Astrocyte (in vitro differentiated cells and primary cell): Measurements from ENCODE around the gene CELF2.

ENCODE experiments used
- EZH2 ChIP-seq: IDR thresholded peaks from 2 replicates; pipeline ENCODE4 v1.6.1; 2012; ENCODE audit warnings: mild to moderate bottlenecking, low read length, inconsistent platforms; ENCODE audit not compliant: insufficient read depth
- TF ChIP-seq, protein P1 (sequence below): IDR thresholded peaks from 2 replicates; pipeline ENCODE4 v1.5.1; 2011; ENCODE audit warnings: low read depth, mild to moderate bottlenecking, inconsistent platforms, low read length, moderate library complexity; ENCODE audit not compliant: insufficient read depth

- TF ChIP-seq, protein P1, sequence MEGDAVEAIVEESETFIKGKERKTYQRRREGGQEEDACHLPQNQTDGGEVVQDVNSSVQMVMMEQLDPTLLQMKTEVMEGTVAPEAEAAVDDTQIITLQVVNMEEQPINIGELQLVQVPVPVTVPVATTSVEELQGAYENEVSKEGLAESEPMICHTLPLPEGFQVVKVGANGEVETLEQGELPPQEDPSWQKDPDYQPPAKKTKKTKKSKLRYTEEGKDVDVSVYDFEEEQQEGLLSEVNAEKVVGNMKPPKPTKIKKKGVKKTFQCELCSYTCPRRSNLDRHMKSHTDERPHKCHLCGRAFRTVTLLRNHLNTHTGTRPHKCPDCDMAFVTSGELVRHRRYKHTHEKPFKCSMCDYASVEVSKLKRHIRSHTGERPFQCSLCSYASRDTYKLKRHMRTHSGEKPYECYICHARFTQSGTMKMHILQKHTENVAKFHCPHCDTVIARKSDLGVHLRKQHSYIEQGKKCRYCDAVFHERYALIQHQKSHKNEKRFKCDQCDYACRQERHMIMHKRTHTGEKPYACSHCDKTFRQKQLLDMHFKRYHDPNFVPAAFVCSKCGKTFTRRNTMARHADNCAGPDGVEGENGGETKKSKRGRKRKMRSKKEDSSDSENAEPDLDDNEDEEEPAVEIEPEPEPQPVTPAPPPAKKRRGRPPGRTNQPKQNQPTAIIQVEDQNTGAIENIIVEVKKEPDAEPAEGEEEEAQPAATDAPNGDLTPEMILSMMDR, result no peak
- TF ChIP-seq EZH2, result no peak
Measured at GRCh38 chr10:11313463-11313862, 295.8 kb downstream of the CELF2 start.
